Gastroesophageal sphincter (tissue), 4 donors: ENCODE results near the gene CSRP1. TPM values are rescaled to one million over a fixed set of nuclear protein-coding genes. Genes with fewer than 3 reads are reported as not detected.

Experiments
- ATAC-seq: fragments of 150-250 bp; one replicate; pipeline ENCODE4 v1.9.1; 2016; ENCODE audit warnings: mild to moderate bottlenecking, moderate library complexity
- H3K27ac ChIP-seq, 4 donors: fragments of 200-600 bp; sonication (generic) in 3 of 4; 1 replicate in 3 of 4; 2 replicates in 1 of 4; pipeline ENCODE4 v1.5.1; 2016 to 2019
- H3K27me3 ChIP-seq: fragments of 200-600 bp; sonication (generic); one replicate; pipeline ENCODE4 v1.5.1; 2019
- H3K36me3 ChIP-seq, 2 donors: fragments of 200-600 bp; sonication (generic); one replicate each; pipeline ENCODE4 v1.5.1; 2019; ENCODE audit warnings: control low read depth in 1 of 2
- H3K4me1 ChIP-seq, 3 donors: fragments of 200-600 bp; sonication (generic); 1 replicate in 2 of 3; 2 replicates in 1 of 3; pipeline ENCODE4 v1.5.1; 2016 to 2019; ENCODE audit warnings: control low read depth in 2 of 3
- H3K4me3 ChIP-seq, 2 donors: fragments of 200-600 bp; sonication (generic); one replicate each; pipeline ENCODE4 v1.5.1; 2019; ENCODE audit warnings: mild to moderate bottlenecking in 1 of 2, moderate library complexity in 1 of 2
- H3K9me3 ChIP-seq, 3 donors: fragments of 200-600 bp; sonication (generic); one replicate each; pipeline ENCODE4 v1.5.1; 2017 to 2019; ENCODE audit warnings: control low read depth in 2 of 3
- EP300 ChIP-seq: sonication (generic); formaldehyde crosslinking; IDR thresholded peaks from one replicate; pipeline ENCODE4 v1.6.1; 2017; ENCODE audit warnings: antibody characterized with exemption, mild to moderate bottlenecking
- POLR2A ChIP-seq, 2 donors: fragments of 450-650 bp; IDR thresholded peaks; one replicate each; pipeline ENCODE4 v1.6.1; 2017; ENCODE audit warnings: antibody characterized with exemption in 2 of 2, mild to moderate bottlenecking in 2 of 2, moderate library complexity in 1 of 2
- POLR2AphosphoS5 ChIP-seq: sonication (generic); formaldehyde crosslinking; IDR thresholded peaks from one replicate; pipeline ENCODE4 v1.6.1; 2017; ENCODE audit warnings: antibody characterized with exemption
- WGBS, 2 donors: methylation state at CpG; one replicate each; pipeline ENCODE4 v1.1.5; 2018; ENCODE audit warnings: low coverage in 1 of 2; 5-methylcytosine and 5-hydroxymethylcytosine counted together
- total RNA-seq, 4 donors: library from RNA; depleted of rRNA; stranded (reverse); fragments of >200 nt; gene quantifications; one replicate each; pipeline ENCODE4 v1.1.0, GENCODE V29; 2016
- TF ChIP-seq, protein P1 (sequence below), 4 experiments: fragments of 200-600 bp in 2 of 4; fragments of 450-650 bp in 2 of 4; sonication (generic) in 1 of 4; IDR thresholded peaks; one replicate each; pipeline ENCODE4 v1.5.1; 2017 to 2019; ENCODE audit warnings: antibody characterized with exemption in 4 of 4, mild to moderate bottlenecking in 2 of 4, moderate library complexity in 2 of 4

The CSRP1 gene
- total RNA-seq, 4 donors from 2014 or later, result 4,484 to 9,179 (median 5,319) TPM

DNA sequence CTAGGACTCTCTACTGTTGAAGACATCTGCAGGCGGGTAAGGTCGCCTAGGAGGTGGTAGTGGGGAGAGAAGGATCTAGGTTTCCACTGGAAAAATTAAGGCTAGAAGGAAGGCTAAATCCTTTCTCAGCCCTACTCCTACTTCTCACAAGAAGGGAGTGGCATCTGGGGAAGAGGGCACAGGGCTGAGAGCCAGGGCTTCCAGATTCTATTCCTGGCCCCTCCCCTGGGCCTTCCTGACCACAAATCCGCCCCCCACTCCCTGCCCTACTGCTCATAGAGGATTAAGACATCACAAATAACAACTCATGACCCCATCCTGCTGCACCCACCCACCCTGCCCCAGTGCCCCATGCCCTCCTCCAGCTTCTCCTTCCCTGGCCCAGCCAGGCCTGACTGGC is 40.4 kb downstream of the CSRP1 start:
- no peaks in the 10 kb centered on the region for H3K9me3 ChIP-seq
- peaks cover 2 to 72% (median 23%) of the 10 kb centered on the region in 3 donors for H3K4me1 ChIP-seq
- H3K27ac ChIP-seq, result peak overlapping the region in 3 of 4 donors; percentile 91 to 98 (median 97)
- WGBS, 2 donors, result 20 to 58% methylated on average over 1 to 2 of the region's 3 CpGs
- peaks cover 0 to 22% of the 10 kb centered on the region in 2 donors for H3K36me3 ChIP-seq
- H3K4me3 ChIP-seq, result peak overlapping the region; percentile 86 to 96
- ATAC-seq, result no peak
- TF ChIP-seq, protein P1, sequence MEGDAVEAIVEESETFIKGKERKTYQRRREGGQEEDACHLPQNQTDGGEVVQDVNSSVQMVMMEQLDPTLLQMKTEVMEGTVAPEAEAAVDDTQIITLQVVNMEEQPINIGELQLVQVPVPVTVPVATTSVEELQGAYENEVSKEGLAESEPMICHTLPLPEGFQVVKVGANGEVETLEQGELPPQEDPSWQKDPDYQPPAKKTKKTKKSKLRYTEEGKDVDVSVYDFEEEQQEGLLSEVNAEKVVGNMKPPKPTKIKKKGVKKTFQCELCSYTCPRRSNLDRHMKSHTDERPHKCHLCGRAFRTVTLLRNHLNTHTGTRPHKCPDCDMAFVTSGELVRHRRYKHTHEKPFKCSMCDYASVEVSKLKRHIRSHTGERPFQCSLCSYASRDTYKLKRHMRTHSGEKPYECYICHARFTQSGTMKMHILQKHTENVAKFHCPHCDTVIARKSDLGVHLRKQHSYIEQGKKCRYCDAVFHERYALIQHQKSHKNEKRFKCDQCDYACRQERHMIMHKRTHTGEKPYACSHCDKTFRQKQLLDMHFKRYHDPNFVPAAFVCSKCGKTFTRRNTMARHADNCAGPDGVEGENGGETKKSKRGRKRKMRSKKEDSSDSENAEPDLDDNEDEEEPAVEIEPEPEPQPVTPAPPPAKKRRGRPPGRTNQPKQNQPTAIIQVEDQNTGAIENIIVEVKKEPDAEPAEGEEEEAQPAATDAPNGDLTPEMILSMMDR (IDR thresholded peaks at IDR 0.05), result no peak
- TF ChIP-seq POLR2AphosphoS5, result no peak
- no peak for TF ChIP-seq POLR2A (IDR thresholded peaks at IDR 0.05)
- no peak for TF ChIP-seq EP300
- H3K27me3 ChIP-seq, result no peaks in the 10 kb centered on the region

DNA sequence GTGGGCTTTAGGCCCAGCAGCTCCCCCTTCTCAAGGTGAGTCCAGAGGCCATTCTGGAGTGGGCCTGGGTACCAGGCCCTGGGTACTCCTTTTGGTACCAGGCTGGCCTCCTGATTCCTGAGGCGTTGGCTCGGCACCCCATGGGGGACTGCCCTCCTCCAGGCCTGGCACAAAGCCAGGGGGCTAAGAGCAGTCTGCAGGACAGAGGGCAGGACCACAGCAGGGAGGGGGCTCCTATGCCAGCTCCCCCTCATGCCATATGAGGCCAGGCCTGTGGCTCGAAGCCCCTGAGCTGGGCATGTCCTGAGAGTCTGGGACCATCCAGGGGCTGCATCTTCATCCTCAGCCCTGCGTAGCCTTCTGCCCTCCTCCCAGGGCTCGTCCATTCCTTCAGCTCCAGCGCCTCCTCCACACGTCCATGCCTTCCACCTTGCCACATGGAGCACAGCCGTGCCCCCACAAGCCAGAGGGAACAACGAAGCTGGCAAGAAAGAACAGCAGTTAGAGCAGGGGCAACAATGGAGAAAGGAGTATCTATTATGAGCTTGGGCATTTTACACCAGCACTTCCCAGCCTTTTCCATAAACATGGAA is 41.1 kb downstream of the CSRP1 start:
- 55% methylated on average over 4 of the region's 9 CpGs; no CpG with 5 or more reads in 1 of the 2 donors for WGBS, 2 donors
- H3K9me3 ChIP-seq, result no peaks in the 10 kb centered on the region
- H3K27me3 ChIP-seq, result no peaks in the 10 kb centered on the region
- peak overlapping the region in 3 of 4 donors; percentile 91 to 98 (median 97) for H3K27ac ChIP-seq
- H3K4me3 ChIP-seq, result peak overlapping the region in 1 of 2 donors; percentile 96
- peaks cover 5 to 79% (median 30%) of the 10 kb centered on the region in 3 donors for H3K4me1 ChIP-seq
- no peak for ATAC-seq
- H3K36me3 ChIP-seq, result peaks cover 0 to 22% of the 10 kb centered on the region in 2 donors
- TF ChIP-seq POLR2A (IDR thresholded peaks at IDR 0.05) (no peak), POLR2AphosphoS5 (no peak), EP300 (no peak)
- TF ChIP-seq, protein P1 (IDR thresholded peaks at IDR 0.05), result no peak

DNA sequence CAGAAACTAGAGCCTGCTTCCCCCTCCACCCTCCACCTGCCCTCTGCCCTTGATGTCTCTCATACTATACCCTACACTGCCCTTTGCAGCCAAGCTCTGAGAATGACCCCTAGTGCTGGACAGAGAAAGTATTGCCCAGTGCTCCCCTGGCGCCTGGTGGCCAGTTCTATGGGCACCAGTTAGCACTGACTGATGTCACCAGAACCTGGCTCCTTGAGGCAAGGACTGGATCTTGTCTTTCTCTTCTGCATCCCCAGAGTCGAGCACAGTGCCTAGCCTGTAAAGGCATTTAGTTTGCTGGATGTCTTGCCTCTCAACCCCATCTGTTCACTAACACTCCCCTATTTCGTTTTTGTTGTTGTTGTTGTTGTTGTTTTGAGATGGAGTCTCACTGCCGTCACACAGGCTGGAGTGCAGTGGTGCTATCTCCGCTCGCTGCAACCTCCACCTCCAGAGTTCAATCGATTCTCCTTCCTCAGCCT is 43.8 kb downstream of the CSRP1 start:
- no peak for ATAC-seq
- Histone ChIP-seq H3K9me3 (no peaks in the 10 kb centered on the region), H3K4me1 (peaks cover 5 to 77% (median 26%) of the 10 kb centered on the region in 3 donors), H3K27ac (peak overlapping the region in 3 of 4 donors; percentile 52 to 97 (median 65)), H3K27me3 (no peaks in the 10 kb centered on the region), H3K36me3 (peaks cover 0 to 22% of the 10 kb centered on the region in 2 donors), H3K4me3 (no peak overlapping the region)
- WGBS, 2 donors, result 61 to 67% methylated on average over 4 of the region's 7 CpGs
- TF ChIP-seq EP300 (no peak), POLR2A (IDR thresholded peaks at IDR 0.05) (peak in 1 of 2 donors; percentile 16), POLR2AphosphoS5 (peak; percentile 29)
- TF ChIP-seq, protein P1 (IDR thresholded peaks at IDR 0.05), result peak in 3 of 4 experiments; percentile 31 to 36 (median 32)

DNA sequence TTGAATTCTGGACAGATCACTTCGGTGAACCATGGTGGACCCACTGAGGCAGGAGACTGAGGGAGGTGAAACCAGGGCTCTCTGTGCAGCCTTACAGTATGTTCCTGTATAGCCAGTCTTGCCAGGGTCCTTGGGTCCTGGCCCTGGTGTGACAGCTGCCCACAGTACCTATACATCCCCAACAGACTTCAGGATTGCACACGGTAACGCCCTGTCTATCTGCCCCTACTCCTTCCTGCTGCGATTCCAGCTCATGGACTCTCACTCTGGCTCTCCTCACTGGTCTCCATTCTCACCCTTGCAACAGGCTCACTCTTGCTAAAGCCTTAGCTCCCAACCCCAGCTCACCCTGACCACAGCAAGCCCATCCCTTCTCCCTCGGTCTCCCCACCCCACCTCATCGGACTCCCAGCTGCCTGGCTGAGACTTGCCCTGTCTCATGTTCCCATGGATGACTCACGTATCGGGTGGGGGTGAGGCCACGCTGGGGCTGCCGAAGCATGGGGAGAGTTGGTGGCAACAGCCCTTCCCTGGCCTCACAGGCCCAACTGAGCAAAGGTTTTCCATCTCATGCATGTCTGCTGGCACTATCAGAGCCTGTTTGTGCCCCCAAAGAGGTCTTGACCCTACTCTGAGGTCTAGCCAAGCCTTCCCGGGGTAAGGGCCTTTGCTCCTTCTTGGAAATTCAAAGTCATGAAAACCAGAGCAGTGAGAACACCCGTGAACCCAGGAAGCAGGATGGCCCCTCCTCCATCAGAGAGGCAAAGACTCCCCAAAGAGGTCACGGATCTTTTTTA is 45.1 kb downstream of the CSRP1 start:
- Histone ChIP-seq H3K4me3 (no peak overlapping the region), H3K9me3 (no peaks in the 10 kb centered on the region), H3K27ac (peak overlapping the region; percentile 18 to 97 (median 78)), H3K36me3 (peaks cover 0 to 22% of the 10 kb centered on the region in 2 donors), H3K4me1 (peaks cover 5 to 77% (median 22%) of the 10 kb centered on the region in 3 donors), H3K27me3 (no peaks in the 10 kb centered on the region)
- 55 to 71% methylated on average over 6 to 8 of the region's 13 CpGs for WGBS, 2 donors
- ATAC-seq, result peak; percentile 86
- TF ChIP-seq POLR2AphosphoS5, result peak; percentile 79
- TF ChIP-seq, protein P1 (IDR thresholded peaks at IDR 0.05), result no peak
